HG03558 (cell line): ENCODE measurements around the gene CCKAR.
"Not testable (repeated sequence)": the region's sequence is repeated elsewhere in the genome, so short reads cannot be mapped to it uniquely, and the experiment has no call there.

Source experiments
- ATAC-seq: cut with Tn5 transposase; IDR thresholded peaks from one replicate; pipeline ENCODE4 v1.9.1; 2021; ENCODE audit warnings: moderate number of reproducible peaks; ENCODE audit not compliant: unreplicated experiment; ENCODE audit errors: extremely low read depth

Gene CCKAR

GRCh38 chr4:26490111-26490959, at the start of gene CCKAR:
Gene CCKAR, minus strand, starts transcription at chr4:26490484. Its CDS starts 217 bp downstream, at chr4:26490267.
- no peak for ATAC-seq

GRCh38 chr4:26533685-26534084, 43.4 kb upstream of the CCKAR start:
- no peak for ATAC-seq

- no peak for ATAC-seq
Observed at GRCh38 chr4:26531491-26532116, 41.3 kb upstream of the CCKAR start.

GRCh38 chr4:26530099-26530498, 39.8 kb upstream of the CCKAR start:
- no peak for ATAC-seq

GRCh38 chr4:26529479-26529878, 39.2 kb upstream of the CCKAR start:
- ATAC-seq: no peak

GRCh38 chr4:26525771-26526150, 35.5 kb upstream of the CCKAR start:
- no peak for ATAC-seq

- no peak for ATAC-seq
Observed at GRCh38 chr4:26525136-26525770, 35.0 kb upstream of the CCKAR start.

- ATAC-seq: no peak
Observed at GRCh38 chr4:26524011-26524410, 33.7 kb upstream of the CCKAR start.

- no peak for ATAC-seq
Observed at GRCh38 chr4:26522478-26522877, 32.2 kb upstream of the CCKAR start.

- no peak for ATAC-seq
Observed at GRCh38 chr4:26520728-26521450, 30.6 kb upstream of the CCKAR start.

- ATAC-seq: no peak
Observed at GRCh38 chr4:26515936-26516335, 25.7 kb upstream of the CCKAR start.

GRCh38 chr4:26510334-26510964, 20.2 kb upstream of the CCKAR start:
- no peak for ATAC-seq

GRCh38 chr4:26509681-26510333, 19.5 kb upstream of the CCKAR start:
- ATAC-seq: no peak

- no peak for ATAC-seq
Observed at GRCh38 chr4:26507286-26507685, 17.0 kb upstream of the CCKAR start.

GRCh38 chr4:26503844-26504243, 13.6 kb upstream of the CCKAR start:
- ATAC-seq: no peak

GRCh38 chr4:26503427-26503826, 13.1 kb upstream of the CCKAR start:
- no peak for ATAC-seq

GRCh38 chr4:26500565-26500999, 10.3 kb upstream of the CCKAR start:
- not testable (repeated sequence) for ATAC-seq

- no peak for ATAC-seq
Observed at GRCh38 chr4:26496207-26496783, 6.0 kb upstream of the CCKAR start.

GRCh38 chr4:26493461-26493860, 3.2 kb upstream of the CCKAR start:
- ATAC-seq: no peak
